ENCODE measurements around the gene PRR15L.

DNA sequence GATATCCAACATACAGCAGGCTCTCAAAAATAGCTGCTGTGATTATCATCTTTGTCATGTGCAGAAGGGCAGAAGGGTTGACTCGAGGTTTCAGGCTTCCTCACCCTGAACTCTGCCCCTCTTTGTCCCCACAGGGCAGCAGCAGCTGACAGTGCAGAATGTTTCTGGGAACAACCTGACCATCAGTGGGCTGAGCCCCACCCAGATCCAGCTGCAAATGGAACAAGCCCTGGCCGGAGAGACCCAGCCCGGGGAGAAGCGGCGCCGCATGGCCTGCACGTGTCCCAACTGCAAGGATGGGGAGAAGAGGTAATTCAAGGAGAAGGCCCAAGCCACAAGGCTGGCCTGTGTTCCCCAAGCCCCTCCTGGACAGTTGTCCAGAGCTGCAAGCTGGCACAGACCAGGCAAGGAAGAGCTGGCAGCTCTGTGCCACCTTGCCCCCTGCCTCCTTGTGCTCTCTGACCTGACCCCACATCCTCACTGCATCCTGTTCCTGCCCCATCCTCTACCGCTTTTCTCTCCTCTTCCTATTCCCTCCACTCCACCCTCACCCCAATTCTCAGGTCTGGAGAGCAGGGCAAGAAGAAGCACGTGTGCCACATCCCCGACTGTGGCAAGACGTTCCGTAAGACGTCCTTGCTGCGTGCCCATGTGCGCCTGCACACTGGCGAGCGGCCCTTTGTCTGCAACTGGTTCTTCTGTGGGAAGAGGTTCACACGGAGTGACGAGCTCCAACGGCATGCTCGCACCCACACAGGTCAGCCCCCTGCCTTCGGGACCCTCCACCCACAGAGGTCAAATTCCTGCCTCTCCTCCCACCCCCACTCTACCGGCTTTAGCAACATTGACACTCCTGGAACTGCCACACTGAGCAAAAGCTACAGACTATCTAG lies 32.7 kb downstream of the PRR15L start:
- TF ChIP-seq, protein P1, sequence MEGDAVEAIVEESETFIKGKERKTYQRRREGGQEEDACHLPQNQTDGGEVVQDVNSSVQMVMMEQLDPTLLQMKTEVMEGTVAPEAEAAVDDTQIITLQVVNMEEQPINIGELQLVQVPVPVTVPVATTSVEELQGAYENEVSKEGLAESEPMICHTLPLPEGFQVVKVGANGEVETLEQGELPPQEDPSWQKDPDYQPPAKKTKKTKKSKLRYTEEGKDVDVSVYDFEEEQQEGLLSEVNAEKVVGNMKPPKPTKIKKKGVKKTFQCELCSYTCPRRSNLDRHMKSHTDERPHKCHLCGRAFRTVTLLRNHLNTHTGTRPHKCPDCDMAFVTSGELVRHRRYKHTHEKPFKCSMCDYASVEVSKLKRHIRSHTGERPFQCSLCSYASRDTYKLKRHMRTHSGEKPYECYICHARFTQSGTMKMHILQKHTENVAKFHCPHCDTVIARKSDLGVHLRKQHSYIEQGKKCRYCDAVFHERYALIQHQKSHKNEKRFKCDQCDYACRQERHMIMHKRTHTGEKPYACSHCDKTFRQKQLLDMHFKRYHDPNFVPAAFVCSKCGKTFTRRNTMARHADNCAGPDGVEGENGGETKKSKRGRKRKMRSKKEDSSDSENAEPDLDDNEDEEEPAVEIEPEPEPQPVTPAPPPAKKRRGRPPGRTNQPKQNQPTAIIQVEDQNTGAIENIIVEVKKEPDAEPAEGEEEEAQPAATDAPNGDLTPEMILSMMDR (IDR thresholded peaks at IDR 0.05), result no peak
- TF ChIP-seq POLR2A (IDR thresholded peaks at IDR 0.05), result no peak

All from thyroid gland (tissue), 4 donors.